ENCODE results near the gene CFAP58. TPM values are rescaled to one million over a fixed set of nuclear protein-coding genes. Genes with fewer than 3 reads are reported as not detected.

Gene CFAP58
- total RNA-seq, 2 experiments from 2014 or later = 0.45 to 0.58 TPM

- Mint-ChIP-seq H3K4me1 (peaks cover 2% of the 10 kb centered on the region), H3K4me3 (no peak overlapping the region), H3K27me3 (peaks cover 32% of the 10 kb centered on the region), H3K9me3 (no peaks in the 10 kb centered on the region), H3K36me3 (ENCODE audit: low read depth) (no peaks in the 10 kb centered on the region), H3K27ac (no peak overlapping the region)
- no peak for DNase-seq
- POLR2A ChIA-PET = no interaction called here
- CTCF ChIA-PET = no interaction called here
These were observed 42.9 kb downstream of the CFAP58 start for GRCh38 chr10:104396581-104396980.

GRCh38 chr10:104403636-104404035 is 50.0 kb downstream of the CFAP58 start:
- ChIA-PET POLR2A (no interaction called here), CTCF (no interaction called here)
- no peaks in the 10 kb centered on the region for H3K9me3 Mint-ChIP-seq
- no peak overlapping the region for H3K4me3 Mint-ChIP-seq
- no peaks in the 10 kb centered on the region for H3K4me1 Mint-ChIP-seq
- H3K36me3 Mint-ChIP-seq (ENCODE audit: low read depth) = no peaks in the 10 kb centered on the region
- H3K27me3 Mint-ChIP-seq = peaks cover 27% of the 10 kb centered on the region
- no peak overlapping the region for H3K27ac Mint-ChIP-seq
- no peak for DNase-seq

- H3K27me3 Mint-ChIP-seq = peaks cover 34% of the 10 kb centered on the region
- no peak overlapping the region for H3K4me3 Mint-ChIP-seq
- no peaks in the 10 kb centered on the region for H3K9me3 Mint-ChIP-seq
- no peaks in the 10 kb centered on the region for H3K36me3 Mint-ChIP-seq (ENCODE audit: low read depth)
- no peaks in the 10 kb centered on the region for H3K4me1 Mint-ChIP-seq
- no peak for DNase-seq
- POLR2A ChIA-PET = no interaction called here
- H3K27ac Mint-ChIP-seq = no peak overlapping the region
- CTCF ChIA-PET = interaction anchor here (0.7 to 1.0 kb wide), 3 partner anchors 207 to 216 kb away, joined by 3 to 5 read pairs (median 4); no protein-coding TSS in a partner anchor
These were observed 53.4 kb downstream of the CFAP58 start for GRCh38 chr10:104406715-104407650.

- Mint-ChIP-seq H3K4me1 (no peaks in the 10 kb centered on the region), H3K36me3 (ENCODE audit: low read depth) (no peaks in the 10 kb centered on the region), H3K27ac (no peak overlapping the region), H3K9me3 (no peaks in the 10 kb centered on the region), H3K27me3 (peaks cover 21% of the 10 kb centered on the region), H3K4me3 (no peak overlapping the region)
- CTCF ChIA-PET = no interaction called here
- POLR2A ChIA-PET = no interaction called here
- DNase-seq = no peak
These were observed 59.9 kb downstream of the CFAP58 start for GRCh38 chr10:104413528-104413927.

- H3K27ac Mint-ChIP-seq = no peak overlapping the region
- ChIA-PET POLR2A (no interaction called here), CTCF (no interaction called here)
- DNase-seq = no peak
- peaks cover 11% of the 10 kb centered on the region for H3K27me3 Mint-ChIP-seq
- no peaks in the 10 kb centered on the region for H3K4me1 Mint-ChIP-seq
- no peak overlapping the region for H3K4me3 Mint-ChIP-seq
- H3K36me3 Mint-ChIP-seq (ENCODE audit: low read depth) = no peaks in the 10 kb centered on the region
- no peaks in the 10 kb centered on the region for H3K9me3 Mint-ChIP-seq
These were observed 62.0 kb downstream of the CFAP58 start for GRCh38 chr10:104415526-104416165.

GRCh38 chr10:104416851-104417250 is 63.2 kb downstream of the CFAP58 start:
- no peak overlapping the region for H3K4me3 Mint-ChIP-seq
- no peaks in the 10 kb centered on the region for H3K36me3 Mint-ChIP-seq (ENCODE audit: low read depth)
- no peak overlapping the region for H3K27ac Mint-ChIP-seq
- CTCF ChIA-PET = no interaction called here
- peaks cover 11% of the 10 kb centered on the region for H3K27me3 Mint-ChIP-seq
- H3K9me3 Mint-ChIP-seq = no peaks in the 10 kb centered on the region
- no peak for DNase-seq
- POLR2A ChIA-PET = no interaction called here
- H3K4me1 Mint-ChIP-seq = no peaks in the 10 kb centered on the region

- H3K36me3 Mint-ChIP-seq (ENCODE audit: low read depth) = no peaks in the 10 kb centered on the region
- H3K9me3 Mint-ChIP-seq = no peaks in the 10 kb centered on the region
- H3K27ac Mint-ChIP-seq = no peak overlapping the region
- ChIA-PET CTCF (no interaction called here), POLR2A (no interaction called here)
- peaks cover 10% of the 10 kb centered on the region for H3K27me3 Mint-ChIP-seq
- H3K4me3 Mint-ChIP-seq = no peak overlapping the region
- H3K4me1 Mint-ChIP-seq = no peaks in the 10 kb centered on the region
- no peak for DNase-seq
These were observed 64.1 kb downstream of the CFAP58 start for GRCh38 chr10:104417637-104418292.

- Mint-ChIP-seq H3K9me3 (no peaks in the 10 kb centered on the region), H3K4me1 (peaks cover 13% of the 10 kb centered on the region), H3K27me3 (no peaks in the 10 kb centered on the region), H3K27ac (no peak overlapping the region), H3K4me3 (no peak overlapping the region), H3K36me3 (ENCODE audit: low read depth) (no peaks in the 10 kb centered on the region)
- ChIA-PET CTCF (no interaction called here), POLR2A (no interaction called here)
- DNase-seq = peak; percentile 21
These were observed 71.1 kb downstream of the CFAP58 start for GRCh38 chr10:104424719-104425118.

- H3K27me3 Mint-ChIP-seq = peaks cover 12% of the 10 kb centered on the region
- H3K9me3 Mint-ChIP-seq = no peaks in the 10 kb centered on the region
- H3K4me1 Mint-ChIP-seq = peaks cover 13% of the 10 kb centered on the region
- no peak overlapping the region for H3K4me3 Mint-ChIP-seq
- no peak for DNase-seq
- H3K27ac Mint-ChIP-seq = no peak overlapping the region
- no peaks in the 10 kb centered on the region for H3K36me3 Mint-ChIP-seq (ENCODE audit: low read depth)
- ChIA-PET POLR2A (no interaction called here), CTCF (no interaction called here)
These were observed 74.4 kb downstream of the CFAP58 start for GRCh38 chr10:104427989-104428388.

GRCh38 chr10:104429846-104430245 is 76.2 kb downstream of the CFAP58 start:
- no peak overlapping the region for H3K27ac Mint-ChIP-seq
- POLR2A ChIA-PET = no interaction called here
- peaks cover 4% of the 10 kb centered on the region for H3K4me1 Mint-ChIP-seq
- DNase-seq = no peak
- CTCF ChIA-PET = no interaction called here
- no peak overlapping the region for H3K4me3 Mint-ChIP-seq
- H3K9me3 Mint-ChIP-seq = no peaks in the 10 kb centered on the region
- no peaks in the 10 kb centered on the region for H3K36me3 Mint-ChIP-seq (ENCODE audit: low read depth)
- peaks cover 15% of the 10 kb centered on the region for H3K27me3 Mint-ChIP-seq

- no peak overlapping the region for H3K4me3 Mint-ChIP-seq
These were observed 76.7 kb downstream of the CFAP58 start for GRCh38 chr10:104430360-104430759.

GRCh38 chr10:104433669-104434068 is 80.0 kb downstream of the CFAP58 start:
- Mint-ChIP-seq H3K27ac (no peak overlapping the region), H3K4me3 (no peak overlapping the region), H3K27me3 (peaks cover 20% of the 10 kb centered on the region), H3K36me3 (ENCODE audit: low read depth) (no peaks in the 10 kb centered on the region), H3K9me3 (no peaks in the 10 kb centered on the region), H3K4me1 (no peaks in the 10 kb centered on the region)
- POLR2A ChIA-PET = no interaction called here
- no peak for DNase-seq
- CTCF ChIA-PET = no interaction called here

More at GRCh38 chr10:104430360-104430759, 76.7 kb downstream of the CFAP58 start:
- Mint-ChIP-seq H3K27ac (no peak overlapping the region), H3K4me1 (no peaks in the 10 kb centered on the region), H3K27me3 (peaks cover 15% of the 10 kb centered on the region), H3K36me3 (ENCODE audit: low read depth) (no peaks in the 10 kb centered on the region), H3K9me3 (no peaks in the 10 kb centered on the region)
- DNase-seq = no peak
- CTCF ChIA-PET = no interaction called here
- POLR2A ChIA-PET = no interaction called here

GRCh38 chr10:104434601-104435000 is 81.0 kb downstream of the CFAP58 start:
- Mint-ChIP-seq H3K36me3 (ENCODE audit: low read depth) (no peaks in the 10 kb centered on the region), H3K4me1 (no peaks in the 10 kb centered on the region)
- CTCF ChIA-PET = no interaction called here

More at GRCh38 chr10:104434601-104435000, 81.0 kb downstream of the CFAP58 start:
- Mint-ChIP-seq H3K4me3 (no peak overlapping the region), H3K9me3 (no peaks in the 10 kb centered on the region), H3K27me3 (peaks cover 20% of the 10 kb centered on the region), H3K27ac (no peak overlapping the region)
- DNase-seq = no peak
- POLR2A ChIA-PET = no interaction called here

Data from activated CD4-positive, alpha-beta memory T cell treated with anti-CD3 and anti-CD28 coated beads, Interleukin-2, amount 10 ng/mL, durations not matched to agents 7 days and 5 days (primary cell).